Esophagus squamous epithelium (tissue), 4 donors: Measurements from ENCODE around the gene PRSS36.

Source experiments
- CTCF ChIP-seq, 6 experiments: fragments of 450-650 bp in 4 of 6; fragments of 200-600 bp in 2 of 6; sonication (generic) in 2 of 6; IDR thresholded peaks; one replicate each; pipeline ENCODE4 v1.5.1; 2016 to 2019; ENCODE audit warnings: antibody characterized with exemption in 6 of 6, mild to moderate bottlenecking in 4 of 6, moderate library complexity in 4 of 6
- POLR2A ChIP-seq, 4 donors: fragments of 450-650 bp; IDR thresholded peaks; one replicate each; pipeline ENCODE4 v1.6.1; 2017; ENCODE audit warnings: antibody characterized with exemption in 4 of 4, mild to moderate bottlenecking in 4 of 4, moderate library complexity in 3 of 4

- TF ChIP-seq CTCF (IDR thresholded peaks at IDR 0.05) (no peak), POLR2A (IDR thresholded peaks at IDR 0.05) (no peak)
Observed at GRCh38 chr16:31090540-31090939, 59.3 kb downstream of the PRSS36 start.
